Amniotic epithelial cell (primary cell): ENCODE results near the gene ZNF736.
"Not testable (repeated sequence)": the region's sequence is repeated elsewhere in the genome, so short reads cannot be mapped to it uniquely, and the experiment has no call there.

Experiments used
- DNase-seq: peaks from one replicate; pipeline ENCODE4 v3.0.0-alpha.2; 2010; ENCODE audit warnings: low read depth

Gene ZNF736

DNA sequence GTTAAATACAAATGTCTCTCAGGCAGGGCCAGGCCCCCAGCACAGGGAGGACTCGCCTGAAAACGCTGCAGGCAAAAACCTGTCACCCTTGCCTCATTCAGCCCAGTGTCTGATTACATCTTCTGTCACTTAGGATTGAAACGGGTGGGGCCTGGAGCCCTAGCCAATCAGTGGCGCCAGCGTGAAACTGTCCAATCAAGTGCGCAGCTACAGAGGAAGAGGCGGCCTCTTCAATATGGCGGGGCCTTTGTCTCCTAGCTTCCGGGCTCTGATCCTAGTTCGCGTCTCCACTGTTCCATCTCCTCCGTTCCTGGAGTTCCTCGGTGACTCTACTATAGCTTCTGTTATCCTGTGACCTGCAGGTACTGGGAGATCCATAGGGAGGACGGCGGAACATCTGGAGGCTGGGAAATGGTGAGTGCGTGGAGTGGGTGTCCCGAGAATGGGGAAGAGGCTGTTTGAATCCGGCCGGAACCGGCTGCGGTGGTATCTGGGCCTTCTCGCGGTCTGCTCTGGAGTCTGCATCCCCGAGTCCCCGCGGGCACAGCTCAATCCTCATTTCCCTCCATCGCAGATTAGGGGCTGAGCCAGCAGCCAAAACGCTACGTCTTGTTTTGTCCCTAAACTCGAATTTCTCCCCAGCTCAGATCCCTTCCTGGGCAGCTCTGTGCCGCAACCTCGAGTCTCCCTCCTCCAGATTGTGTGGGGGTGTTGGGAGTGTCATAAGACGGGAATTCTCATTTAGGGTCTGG, at the start of gene ZNF736:
Gene ZNF736 (plus strand): TSS at position 222 of the 752 bp plus-strand sequence. CDS start 190 bp downstream, at position 412.
- peak; percentile 90 for DNase-seq

- no peak for DNase-seq
Observed at GRCh38 chr7:64266341-64266919, 47.3 kb upstream of the ZNF736 start.

GRCh38 chr7:64277630-64278029, 36.1 kb upstream of the ZNF736 start:
- no peak for DNase-seq

DNA sequence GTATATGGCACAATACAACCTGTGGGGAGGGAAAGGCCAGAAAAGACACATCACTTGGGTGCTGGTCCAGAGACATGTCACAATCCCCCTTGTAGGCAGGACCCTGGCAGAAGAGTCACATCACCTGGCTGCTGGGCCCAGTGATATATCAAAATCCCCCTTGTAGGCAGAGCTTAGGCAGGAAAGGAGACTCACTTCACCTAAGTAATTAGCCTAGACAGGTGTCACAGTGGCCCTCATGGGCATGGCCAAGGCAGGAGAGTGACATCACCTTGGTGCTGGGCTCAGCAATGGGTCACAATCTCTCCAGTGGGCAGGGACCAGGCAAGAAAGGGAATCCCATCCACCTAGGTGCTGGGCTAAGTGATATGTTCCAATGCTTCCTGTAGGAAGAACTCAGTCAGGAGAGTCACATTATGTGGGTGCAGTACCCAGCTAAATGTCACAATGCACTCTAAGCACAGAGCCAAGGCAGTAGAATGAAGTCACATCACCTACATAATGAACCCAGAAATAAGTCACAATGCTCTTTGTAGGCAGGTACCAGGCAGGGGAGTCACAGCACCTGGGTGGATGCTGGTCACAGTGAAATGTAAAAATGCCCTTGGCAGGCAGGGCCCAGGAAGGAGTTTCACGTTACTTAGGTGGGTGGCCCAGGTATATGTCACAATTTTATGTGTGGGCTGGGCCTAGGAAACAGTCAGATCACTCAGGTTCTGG, 18.9 kb upstream of the ZNF736 start:
- DNase-seq: no peak

DNA sequence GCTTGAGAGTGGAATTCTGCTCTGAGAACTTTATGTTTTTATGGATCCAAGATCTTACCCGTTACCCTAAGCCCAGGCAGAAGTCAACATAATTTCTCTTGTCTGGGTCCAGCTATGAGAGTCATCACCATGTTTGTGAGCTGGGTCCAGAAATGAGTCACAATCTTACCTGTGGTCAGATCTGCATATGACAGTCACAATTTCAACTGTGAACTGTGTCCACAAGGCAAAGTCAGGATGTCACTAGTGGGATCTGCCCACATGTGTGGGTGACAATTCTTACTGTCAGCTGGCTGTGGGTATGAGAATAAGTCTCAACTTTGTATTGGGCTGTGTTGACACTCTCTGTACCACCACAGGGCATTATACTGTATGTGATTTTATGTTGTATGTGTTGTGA, 16.3 kb upstream of the ZNF736 start:
- not testable (repeated sequence) for DNase-seq

DNA sequence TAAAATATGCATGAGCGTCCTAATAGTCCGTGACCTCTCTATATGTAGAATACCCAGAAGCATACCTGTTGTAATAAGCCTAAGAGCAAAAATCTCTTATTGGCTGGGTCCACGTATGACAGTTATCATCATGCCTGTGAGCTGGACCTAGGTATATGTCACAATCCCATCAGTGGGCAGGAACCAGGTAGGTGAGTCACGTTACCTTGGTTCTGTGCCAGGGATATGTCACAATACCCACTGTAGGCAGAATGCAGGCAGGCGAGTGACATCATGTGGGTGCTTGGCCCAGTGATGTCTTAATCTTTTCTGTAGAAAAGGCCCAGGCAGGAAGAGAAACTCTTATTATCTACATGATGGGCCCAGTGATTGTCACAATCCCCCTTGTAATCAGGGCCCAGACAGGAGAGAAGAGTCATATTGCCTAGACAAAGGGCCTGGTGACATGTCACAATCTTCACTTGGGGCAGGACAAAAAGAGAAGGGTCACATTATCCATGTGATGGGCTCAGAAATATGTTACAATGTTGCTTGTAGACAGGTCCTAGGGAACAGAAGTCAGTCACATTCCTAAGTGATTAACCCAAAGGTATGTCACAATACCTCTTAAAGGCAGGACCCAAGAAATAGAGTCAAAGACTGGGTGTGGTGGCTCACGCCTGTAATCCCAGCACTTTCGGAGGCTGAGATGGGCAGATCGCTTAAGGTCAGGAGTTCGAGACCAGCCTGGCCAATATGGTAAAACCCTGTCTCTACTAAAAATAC, 12.9 kb upstream of the ZNF736 start:
- no peak for DNase-seq

GRCh38 chr7:64307254-64308015, 6.3 kb upstream of the ZNF736 start:
- DNase-seq: peak; percentile 71

- DNase-seq: no peak
Observed at GRCh38 chr7:64308016-64308270, 5.8 kb upstream of the ZNF736 start.

GRCh38 chr7:64310426-64310825, 3.3 kb upstream of the ZNF736 start:
- no peak for DNase-seq

DNA sequence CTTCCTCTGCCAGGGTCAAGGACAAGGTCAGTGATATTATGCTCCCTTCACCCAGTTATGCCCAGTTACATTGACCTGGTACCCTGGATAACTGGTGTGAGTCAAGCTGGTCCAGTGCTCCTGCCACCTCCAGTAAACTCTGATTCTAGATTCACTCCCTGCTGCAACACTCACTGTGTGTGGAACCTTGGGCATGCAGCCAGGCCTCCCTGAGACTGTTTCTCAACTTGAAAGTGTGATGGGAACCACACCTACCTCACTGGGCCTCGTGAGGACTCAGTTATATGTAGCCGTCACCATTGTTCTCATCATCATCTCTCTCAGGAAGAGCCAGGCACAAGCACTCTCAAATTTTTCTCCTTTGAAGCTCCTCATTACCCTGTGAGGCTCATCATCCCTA, 935 bp upstream of the ZNF736 start:
- DNase-seq: peak; percentile 5

DNA sequence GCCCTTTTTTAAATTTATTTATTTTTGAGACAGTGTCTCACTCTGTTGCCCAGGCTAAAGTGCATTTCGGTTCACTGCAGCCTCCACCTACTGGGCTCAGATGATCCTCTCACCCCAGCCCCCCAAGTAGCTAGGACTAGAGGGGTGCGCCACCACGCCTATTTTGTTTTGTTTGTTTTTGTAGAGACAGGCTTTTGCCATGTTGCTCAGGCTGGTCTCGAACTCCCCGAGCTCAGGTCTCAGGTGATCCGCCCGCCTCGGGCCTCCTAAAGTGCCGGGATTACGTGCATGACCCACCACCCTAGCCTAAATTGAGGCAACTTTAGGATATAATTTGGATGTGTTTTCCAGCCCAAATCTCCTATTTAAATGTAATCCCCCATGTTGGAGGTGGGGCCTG, 805 bp downstream of the ZNF736 start:
- no peak for DNase-seq

DNA sequence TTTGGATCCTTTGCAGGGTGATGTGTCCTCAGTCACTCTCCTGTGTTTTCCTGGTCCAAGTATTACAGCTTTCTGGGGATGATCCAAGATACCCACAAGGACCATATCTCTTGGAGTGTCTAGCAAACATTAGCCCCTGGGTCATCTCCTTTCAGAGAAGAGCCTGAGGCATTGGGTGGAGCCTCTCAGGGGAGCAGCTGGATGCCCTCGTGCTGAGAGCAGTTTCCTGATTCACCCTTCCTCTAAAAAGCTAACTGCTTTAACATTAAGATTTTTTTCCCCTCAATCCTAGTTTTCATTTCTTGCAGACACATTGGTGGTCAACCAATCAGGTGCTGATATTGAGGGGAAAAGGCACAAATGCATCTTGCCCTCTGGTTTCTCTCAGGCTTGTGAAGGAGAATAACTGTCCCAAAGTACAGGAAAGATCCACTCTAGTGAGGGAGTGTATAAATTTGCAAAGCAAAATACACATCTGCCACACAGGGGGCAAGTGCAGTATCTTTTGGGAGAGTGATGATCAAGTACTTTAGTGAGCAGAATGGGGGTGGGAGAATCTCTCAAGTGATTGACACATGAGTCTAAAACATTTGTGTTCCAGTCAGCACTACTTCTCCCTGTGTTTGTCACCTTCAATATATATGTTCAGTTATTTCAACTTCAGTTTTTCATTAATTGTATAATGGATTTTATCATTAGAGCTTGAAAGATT, 2.4 kb downstream of the ZNF736 start:
- not testable (repeated sequence) for DNase-seq

DNA sequence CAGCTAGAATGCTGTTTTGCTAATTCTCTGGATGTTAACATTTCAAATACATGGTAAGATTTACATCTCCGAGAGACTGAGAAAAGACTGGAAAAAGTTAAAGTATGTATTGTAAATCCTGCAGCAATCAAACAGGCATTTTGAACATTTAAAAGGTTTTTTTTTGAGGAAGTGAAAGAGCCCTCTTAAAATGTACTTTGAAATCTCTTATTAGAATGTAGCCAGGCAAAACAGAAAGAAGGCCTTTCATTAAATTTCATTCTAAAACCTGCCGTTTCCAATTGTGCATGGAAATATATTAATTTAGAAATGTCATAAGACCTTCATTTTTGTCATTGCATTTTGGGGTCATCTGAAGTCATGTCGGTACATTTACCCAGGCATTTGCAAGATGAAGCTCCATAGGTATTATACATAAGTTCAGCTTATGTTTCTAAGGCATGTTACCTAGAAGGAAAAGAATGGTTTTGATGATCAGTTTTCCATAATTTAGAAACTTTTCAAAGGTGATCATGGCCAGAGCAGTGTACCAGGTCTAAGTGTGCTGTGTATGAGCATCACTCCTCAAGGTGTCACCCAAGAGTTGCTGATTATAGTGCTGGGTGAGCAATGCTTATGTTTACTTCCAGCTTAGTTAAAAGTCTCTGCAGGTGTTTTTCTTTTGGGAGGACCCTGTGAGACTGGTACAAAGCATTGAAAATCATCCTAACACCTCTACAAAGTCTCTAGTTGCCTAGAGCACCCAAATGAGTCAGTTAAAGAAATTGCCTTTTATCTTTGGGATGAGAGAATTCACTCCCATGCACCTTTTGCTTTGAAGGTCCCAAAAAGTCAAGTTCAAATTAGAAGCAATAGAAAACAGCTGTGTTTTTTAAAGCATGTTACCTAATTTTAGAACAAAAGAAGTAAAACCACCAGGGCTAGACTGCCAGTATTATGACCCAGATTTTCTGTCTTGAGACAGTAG, 7.1 kb downstream of the ZNF736 start:
- DNase-seq: no peak

DNA sequence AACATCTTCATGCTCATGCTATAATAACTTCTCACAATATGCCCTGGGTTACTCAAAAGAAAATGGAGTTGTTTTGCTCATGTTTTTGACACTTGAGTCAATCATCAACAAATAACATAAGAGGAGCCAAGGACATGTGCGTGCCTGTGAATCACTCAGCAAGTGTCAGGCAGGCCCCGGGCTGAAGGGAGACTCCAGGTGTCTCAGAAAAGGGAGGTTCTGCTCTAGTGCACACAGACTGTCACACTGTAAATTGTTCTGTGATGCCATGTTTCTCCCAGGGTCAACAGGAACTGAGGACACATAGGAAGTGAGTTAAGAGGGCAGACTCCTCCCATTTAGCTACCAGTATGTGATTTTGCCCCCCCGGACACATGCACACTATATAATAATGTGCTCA, 10.4 kb downstream of the ZNF736 start:
- not testable (repeated sequence) for DNase-seq

GRCh38 chr7:64348713-64349210, 35.0 kb downstream of the ZNF736 start:
- not testable (repeated sequence) for DNase-seq

DNA sequence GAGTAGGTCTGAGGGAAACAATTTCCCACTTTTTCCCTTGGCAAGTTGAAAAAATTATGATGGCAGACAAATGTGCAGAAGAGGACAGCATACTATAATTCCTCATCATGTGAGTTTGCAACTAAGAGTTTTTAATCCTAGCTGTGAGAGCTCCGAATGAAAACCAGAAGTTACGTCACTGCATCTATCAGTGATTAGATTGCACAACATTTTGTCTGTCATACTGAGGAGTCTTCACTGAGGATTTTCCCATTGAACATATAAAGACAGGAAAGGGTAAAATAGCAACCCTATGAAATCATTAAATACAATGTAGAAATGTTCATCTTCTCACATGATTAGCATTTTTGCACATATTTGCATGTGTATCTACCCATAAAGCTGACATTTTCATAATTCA, 45.8 kb downstream of the ZNF736 start:
- DNase-seq: no peak

DNA sequence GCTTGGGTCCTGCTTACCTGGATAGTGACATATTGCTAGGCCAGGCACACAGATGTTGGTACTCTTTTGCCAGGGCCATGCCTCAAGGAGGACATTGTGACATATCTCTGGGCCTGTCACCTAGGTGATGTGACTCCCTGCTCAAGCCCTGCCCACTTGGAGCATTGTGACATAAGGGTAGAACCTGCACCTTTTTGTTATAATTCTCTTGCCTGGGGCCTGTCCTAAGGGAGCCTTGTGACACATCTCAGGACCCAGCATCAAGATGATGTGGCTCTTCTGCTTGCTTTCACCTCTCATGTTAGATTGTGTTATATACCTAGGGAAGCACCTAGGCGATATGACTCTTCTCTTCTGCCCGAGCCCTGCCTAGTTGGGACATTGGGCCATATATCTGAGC, 57.4 kb downstream of the ZNF736 start:
- no peak for DNase-seq

- DNase-seq: no peak
Observed at GRCh38 chr7:64373017-64373416, 59.3 kb downstream of the ZNF736 start.

GRCh38 chr7:64400401-64400800, 86.6 kb downstream of the ZNF736 start:
- DNase-seq: no peak
